Non-pigmented ciliary epithelial cell (primary cell): ENCODE results near the gene NAA20.
A peak's percentile ranks its signal among the peaks of the same experiment; 100 is the strongest.
"Not testable (repeated sequence)": the region's sequence is repeated elsewhere in the genome, so short reads cannot be mapped to it uniquely, and the experiment has no call there.

Experiments
- DNase-seq: peaks from one replicate; pipeline ENCODE4 v3.0.0-alpha.2; 2010; ENCODE audit warnings: low read depth

The NAA20 gene

GRCh38 chr20:19991854-19992253 lies 25.3 kb upstream of the NAA20 start:
- no peak for DNase-seq

- DNase-seq, result peak; percentile 78
Observed at GRCh38 chr20:19992996-19993908, 23.9 kb upstream of the NAA20 start.

- no peak for DNase-seq
Observed at GRCh38 chr20:19993958-19994669, 23.0 kb upstream of the NAA20 start.

GRCh38 chr20:19995220-19995863 lies 21.8 kb upstream of the NAA20 start:
- DNase-seq, result no peak

- DNase-seq, result no peak
Observed at GRCh38 chr20:19996222-19996621, 20.9 kb upstream of the NAA20 start.

- DNase-seq, result no peak
Observed at GRCh38 chr20:19996917-19997316, 20.2 kb upstream of the NAA20 start.

- DNase-seq, result no peak
Observed at GRCh38 chr20:19998990-19999705, 18.0 kb upstream of the NAA20 start.

GRCh38 chr20:20000211-20000968 lies 16.8 kb upstream of the NAA20 start:
- DNase-seq, result no peak

- no peak for DNase-seq
Observed at GRCh38 chr20:20002101-20002998, 14.8 kb upstream of the NAA20 start.

- DNase-seq, result no peak
Observed at GRCh38 chr20:20003031-20003954, 13.9 kb upstream of the NAA20 start.

GRCh38 chr20:20003955-20004322 lies 13.2 kb upstream of the NAA20 start:
- not testable (repeated sequence) for DNase-seq

- DNase-seq, result no peak
Observed at GRCh38 chr20:20005342-20005741, 11.8 kb upstream of the NAA20 start.

- no peak for DNase-seq
Observed at GRCh38 chr20:20009784-20010253, 7.3 kb upstream of the NAA20 start.

- DNase-seq, result no peak
Observed at GRCh38 chr20:20010639-20011500, 6.3 kb upstream of the NAA20 start.

GRCh38 chr20:20012541-20012940 lies 4.6 kb upstream of the NAA20 start:
- DNase-seq, result no peak

- DNase-seq, result no peak
Observed at GRCh38 chr20:20014659-20015058, 2.5 kb upstream of the NAA20 start.

GRCh38 chr20:20017844-20018185 lies 653 bp downstream of the NAA20 start:
- no peak for DNase-seq

- DNase-seq, result no peak
Observed at GRCh38 chr20:20018366-20018765, 1.2 kb downstream of the NAA20 start.
